NCI-H146 (cell line): ENCODE data around the gene ROR1.

Experiments
- DNase-seq: peaks from one replicate; lab custom pipeline; 2025; lab: John Stamatoyannopoulos, UW

ROR1 gene

GRCh38 chr1:64025051-64025450 lies 251.2 kb downstream of the ROR1 start:
- DNase-seq, result no peak

GRCh38 chr1:64029037-64029436 lies 255.2 kb downstream of the ROR1 start:
- no peak for DNase-seq

GRCh38 chr1:64030411-64030810 lies 256.6 kb downstream of the ROR1 start:
- DNase-seq, result no peak

- no peak for DNase-seq
Measured at GRCh38 chr1:64031236-64031635, 257.4 kb downstream of the ROR1 start.

GRCh38 chr1:64033667-64034220 lies 259.9 kb downstream of the ROR1 start:
- no peak for DNase-seq

- no peak for DNase-seq
Measured at GRCh38 chr1:64036549-64036948, 262.7 kb downstream of the ROR1 start.

- no peak for DNase-seq
Measured at GRCh38 chr1:64038119-64038518, 264.3 kb downstream of the ROR1 start.

- DNase-seq, result no peak
Measured at GRCh38 chr1:64038965-64039364, 265.1 kb downstream of the ROR1 start.

- no peak for DNase-seq
Measured at GRCh38 chr1:64039390-64039926, 265.6 kb downstream of the ROR1 start.

- DNase-seq, result no peak
Measured at GRCh38 chr1:64041371-64042131, 267.7 kb downstream of the ROR1 start.

GRCh38 chr1:64042331-64043100 lies 268.7 kb downstream of the ROR1 start:
- DNase-seq, result no peak

- no peak for DNase-seq
Measured at GRCh38 chr1:64043288-64043687, 269.5 kb downstream of the ROR1 start.

GRCh38 chr1:64043976-64044375 lies 270.2 kb downstream of the ROR1 start:
- no peak for DNase-seq

GRCh38 chr1:64046243-64046642 lies 272.4 kb downstream of the ROR1 start:
- no peak for DNase-seq

GRCh38 chr1:64046891-64047290 lies 273.1 kb downstream of the ROR1 start:
- DNase-seq, result no peak

- no peak for DNase-seq
Measured at GRCh38 chr1:64047549-64047996, 273.8 kb downstream of the ROR1 start.

- no peak for DNase-seq
Measured at GRCh38 chr1:64049900-64050540, 276.2 kb downstream of the ROR1 start.

GRCh38 chr1:64050601-64051000 lies 276.8 kb downstream of the ROR1 start:
- DNase-seq, result no peak

GRCh38 chr1:64051796-64052195 lies 278.0 kb downstream of the ROR1 start:
- DNase-seq, result no peak

GRCh38 chr1:64052777-64053176 lies 279.0 kb downstream of the ROR1 start:
- DNase-seq, result no peak

GRCh38 chr1:64055310-64055709 lies 281.5 kb downstream of the ROR1 start:
- no peak for DNase-seq

- DNase-seq, result no peak
Measured at GRCh38 chr1:64059556-64059955, 285.7 kb downstream of the ROR1 start.
